PFSK-1 (cell line): ENCODE results near the gene TET3.

ENCODE experiments used
- REST ChIP-seq, 2 experiments: IDR thresholded peaks; 2 replicates each; pipeline versions ENCODE4 v1.6.1 to v1.8.0; 2011 to 2012; ENCODE audit warnings: low read depth in 2 of 2, low read length in 2 of 2, control low read depth in 1 of 2, inconsistent platforms in 1 of 2, mild to moderate bottlenecking in 1 of 2, moderate library complexity in 1 of 2; ENCODE audit not compliant: insufficient read depth in 1 of 2
- TAF1 ChIP-seq: IDR thresholded peaks from 2 replicates; pipeline ENCODE4 v1.6.1; 2012; ENCODE audit warnings: low read length, control low read depth, borderline replicate concordance; ENCODE audit not compliant: insufficient read depth

GRCh38 chr2:74000666-74001065, 16.0 kb downstream of the TET3 start:
- TF ChIP-seq TAF1 = no peak
- no peak for TF ChIP-seq REST (IDR thresholded peaks at IDR 0.05; ENCODE audit: insufficient read depth in 1 of 2, low read depth in 2 of 2, low read length in 2 of 2)
